ENCODE data around the gene CEP89.
"Not testable (repeated sequence)": the region's sequence is repeated elsewhere in the genome, so short reads cannot be mapped to it uniquely, and the experiment has no call there.

Gene CEP89

GRCh38 chr19:32868206-32868950, 103.4 kb downstream of the CEP89 start:
- DNase-seq = no peak

GRCh38 chr19:32867436-32867835, 104.3 kb downstream of the CEP89 start:
- not testable (repeated sequence) for DNase-seq

- no peak for DNase-seq
These were observed 105.0 kb downstream of the CEP89 start for GRCh38 chr19:32866564-32867265.

GRCh38 chr19:32866061-32866460, 105.7 kb downstream of the CEP89 start:
- DNase-seq = no peak

GRCh38 chr19:32865326-32865725, 106.4 kb downstream of the CEP89 start:
- no peak for DNase-seq

- no peak for DNase-seq
These were observed 107.3 kb downstream of the CEP89 start for GRCh38 chr19:32864318-32865007.

- DNase-seq = no peak
These were observed 107.9 kb downstream of the CEP89 start for GRCh38 chr19:32863841-32864240.

- no peak for DNase-seq
These were observed 108.5 kb downstream of the CEP89 start for GRCh38 chr19:32863301-32863700.

GRCh38 chr19:32862741-32863140, 109.0 kb downstream of the CEP89 start:
- no peak for DNase-seq

- DNase-seq = no peak
These were observed 109.6 kb downstream of the CEP89 start for GRCh38 chr19:32862173-32862572.

- no peak for DNase-seq
These were observed 110.2 kb downstream of the CEP89 start for GRCh38 chr19:32861596-32861995.

- no peak for DNase-seq
These were observed 112.2 kb downstream of the CEP89 start for GRCh38 chr19:32859591-32859990.

GRCh38 chr19:32858559-32858958, 113.2 kb downstream of the CEP89 start:
- no peak for DNase-seq

GRCh38 chr19:32858155-32858554, 113.6 kb downstream of the CEP89 start:
- no peak for DNase-seq

- DNase-seq = no peak
These were observed 114.2 kb downstream of the CEP89 start for GRCh38 chr19:32857584-32857983.

- DNase-seq = not testable (repeated sequence)
These were observed 114.9 kb downstream of the CEP89 start for GRCh38 chr19:32856818-32857217.

- no peak for DNase-seq
These were observed 119.5 kb downstream of the CEP89 start for GRCh38 chr19:32852216-32852615.

GRCh38 chr19:32848035-32848434, 123.7 kb downstream of the CEP89 start:
- not testable (repeated sequence) for DNase-seq

GRCh38 chr19:32843716-32844245, 128.0 kb downstream of the CEP89 start:
- DNase-seq = no peak

GRCh38 chr19:32842061-32842460, 129.7 kb downstream of the CEP89 start:
- DNase-seq = no peak

GRCh38 chr19:32837531-32837930, 134.2 kb downstream of the CEP89 start:
- no peak for DNase-seq

- not testable (repeated sequence) for DNase-seq
These were observed 138.4 kb downstream of the CEP89 start for GRCh38 chr19:32833388-32833787.

- not testable (repeated sequence) for DNase-seq
These were observed 138.9 kb downstream of the CEP89 start for GRCh38 chr19:32832825-32833224.

- not testable (repeated sequence) for DNase-seq
These were observed 139.7 kb downstream of the CEP89 start for GRCh38 chr19:32832094-32832493.

All from CD4-positive, alpha-beta T cell treated with Interleukin-17A for 1 hour (primary cell).